ENCODE results near the gene GDA.

GRCh38 chr9:72155301-72155700 lies 6.1 kb downstream of the GDA start:
- TF ChIP-seq EZH2 (optimal IDR thresholded peaks at IDR 0.05; ENCODE audit: low read depth, low read length) (no peak), CTCF (IDR thresholded peaks at IDR 0.05; ENCODE audit: low read length) (no peak), EZH2phosphoT487 (IDR thresholded peaks at IDR 0.05; ENCODE audit: low read length) (no peak)
